Neural cell (in vitro differentiated cells): ENCODE results near the gene NUDT4. TPM values are rescaled to one million over a fixed set of nuclear protein-coding genes. Genes with fewer than 3 reads are reported as not detected.

Source experiments
- H2AFZ ChIP-seq: fragments of 200-600, 300-800 bp; sonication (generic), shearing (Covaris generic); 2 replicates; pipeline ENCODE4 v1.6.0; 2014; ENCODE audit warnings: low read depth, mild to moderate bottlenecking, antibody characterized with exemption, low read length, moderate library complexity
- H3F3A ChIP-seq: fragments of 200-600 bp; shearing (Covaris generic); 2 replicates; pipeline ENCODE4 v1.6.1; 2016; ENCODE audit warnings: mild to moderate bottlenecking, moderate library complexity, mixed read lengths, antibody characterized with exemption, low read length; ENCODE audit not compliant: insufficient read depth, poor library complexity, severe bottlenecking
- H3K27ac ChIP-seq: fragments of 200-600, 300-800 bp; sonication (generic), shearing (Covaris generic); 2 replicates; pipeline ENCODE4 v1.5.1; 2014; ENCODE audit warnings: mild to moderate bottlenecking, low read length, moderate library complexity
- H3K27me3 ChIP-seq: fragments of 300-800, 200-600 bp; sonication (generic), shearing (Covaris generic); 2 replicates; pipeline ENCODE4 v1.6.0; 2014; ENCODE audit warnings: mild to moderate bottlenecking, low read depth, low read length, moderate library complexity; ENCODE audit not compliant: insufficient read depth
- H3K36me3 ChIP-seq: fragments of 300-800, 200-600 bp; sonication (generic), shearing (Covaris generic); 2 replicates; pipeline ENCODE4 v1.5.1; 2014; ENCODE audit warnings: mild to moderate bottlenecking, antibody characterized with exemption, low read length, moderate library complexity; ENCODE audit not compliant: insufficient read depth
- H3K4me2 ChIP-seq: fragments of 300-800, 200-600 bp; sonication (generic), shearing (Covaris generic); 2 replicates; pipeline ENCODE4 v1.6.0; 2014; ENCODE audit warnings: mild to moderate bottlenecking, low read length
- H3K4me3 ChIP-seq: fragments of 300-800, 200-600 bp; sonication (generic), shearing (Covaris generic); 2 replicates; pipeline ENCODE4 v1.5.1; 2014; ENCODE audit warnings: mild to moderate bottlenecking, low read length, moderate library complexity
- H3K79me2 ChIP-seq: fragments of 200-600 bp; shearing (Covaris generic); replicated peaks from 2 replicates; pipeline ENCODE4 v1.6.0; 2014; ENCODE audit warnings: mild to moderate bottlenecking, low read length, moderate library complexity; ENCODE audit not compliant: insufficient read depth
- H3K9ac ChIP-seq: fragments of 300-800, 200-600 bp; sonication (generic), shearing (Covaris generic); 2 replicates; pipeline ENCODE4 v1.6.1; 2016; ENCODE audit warnings: mild to moderate bottlenecking, low read length, mixed read lengths
- H3K9me2 ChIP-seq: fragments of 200-600 bp; shearing (Covaris generic); 2 replicates; pipeline ENCODE4 v1.6.1; 2016; ENCODE audit warnings: mild to moderate bottlenecking, low read length, mixed read lengths; ENCODE audit not compliant: insufficient read depth
- H3K9me3 ChIP-seq: fragments of 200-600, 300-800 bp; sonication (generic), shearing (Covaris generic); 2 replicates; pipeline ENCODE4 v1.6.1; 2016; ENCODE audit warnings: mild to moderate bottlenecking, mixed run types, low read length, moderate library complexity, mixed read lengths
- H4K20me1 ChIP-seq: fragments of 200-600 bp; shearing (Covaris generic); 2 replicates; pipeline ENCODE4 v1.6.1; 2016; ENCODE audit warnings: mild to moderate bottlenecking, mixed run types; ENCODE audit not compliant: insufficient read depth
- EP300 ChIP-seq: fragments of 450-650 bp; conservative IDR thresholded peaks from 2 replicates; pipeline ENCODE4 v1.6.1; 2014; ENCODE audit warnings: antibody characterized with exemption, mild to moderate bottlenecking, moderate library complexity; ENCODE audit not compliant: poor library complexity, severe bottlenecking
- EZH2 ChIP-seq: fragments of 200-600, 300-800 bp; shearing (Covaris generic), sonication (generic); IDR thresholded peaks from 2 replicates; pipeline ENCODE4 v1.6.1; 2014; ENCODE audit warnings: antibody characterized with exemption, low read length, borderline replicate concordance, mild to moderate bottlenecking; ENCODE audit not compliant: insufficient read depth, poor library complexity, severe bottlenecking
- MXI1 ChIP-seq: fragments of 450-650 bp; conservative IDR thresholded peaks from 2 replicates; pipeline ENCODE4 v1.6.1; 2014; ENCODE audit warnings: antibody characterized with exemption, mild to moderate bottlenecking; ENCODE audit not compliant: poor library complexity, severe bottlenecking
- POLR2AphosphoS5 ChIP-seq: IDR thresholded peaks from 2 replicates; pipeline ENCODE4 v1.6.1; 2012
- RAD21 ChIP-seq: fragments of 450-650 bp; conservative IDR thresholded peaks from 2 replicates; pipeline ENCODE4 v1.6.1; 2014; ENCODE audit warnings: antibody characterized with exemption, mild to moderate bottlenecking, moderate library complexity
- SMC3 ChIP-seq: fragments of 450-650 bp; conservative IDR thresholded peaks from 2 replicates; pipeline ENCODE4 v1.6.1; 2014; ENCODE audit warnings: antibody characterized with exemption, mild to moderate bottlenecking, moderate library complexity; ENCODE audit not compliant: poor library complexity
- TAF1 ChIP-seq: IDR thresholded peaks from 2 replicates; pipeline ENCODE4 v1.6.1; 2012; ENCODE audit warnings: low read depth
- polyA plus RNA-seq: library from polyadenylated mRNA; depleted of rRNA; stranded (reverse); fragments of >200 nt; gene quantifications from 2 replicates; pipeline ENCODE4 v1.2.3, GENCODE V29; 2014
- TF ChIP-seq, protein P1 (sequence below): fragments of 450-650 bp; IDR thresholded peaks from 2 replicates; pipeline ENCODE4 v1.5.1; 2014; ENCODE audit warnings: antibody characterized with exemption, mild to moderate bottlenecking, moderate library complexity; ENCODE audit not compliant: poor library complexity, severe bottlenecking
- TF ChIP-seq, protein P2 (sequence below): IDR thresholded peaks from 2 replicates; pipeline ENCODE4 v1.6.1; 2012; ENCODE audit warnings: borderline replicate concordance

The NUDT4 gene
- polyA plus RNA-seq, 1 donor from 2014 or later: 39.9 TPM

DNA sequence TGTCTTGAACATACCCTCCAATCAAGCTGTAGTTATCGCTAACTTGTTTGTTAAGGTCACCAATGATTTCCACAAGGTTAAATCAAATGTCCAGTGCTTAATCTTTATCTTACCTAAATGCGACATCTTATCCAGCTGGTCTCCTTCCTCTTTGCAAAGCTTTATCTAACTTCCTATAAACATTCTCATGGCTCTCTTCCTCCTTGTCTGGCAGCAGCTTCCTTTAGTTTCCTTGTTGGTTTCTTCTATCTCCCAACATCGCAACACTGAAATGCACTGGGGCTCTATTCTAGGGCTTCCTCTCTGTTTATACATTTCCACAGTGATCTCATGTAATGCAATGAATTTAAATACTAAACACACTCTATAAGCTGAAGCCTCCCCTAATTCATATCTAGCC is 35.3 kb downstream of the NUDT4 start:
- peaks cover 55% of the 10 kb centered on the region for H3K79me2 ChIP-seq
- no peaks in the 10 kb centered on the region for H4K20me1 ChIP-seq
- TF ChIP-seq EZH2 (no peak), SMC3 (no peak), TAF1 (no peak), EP300 (no peak), MXI1 (no peak), RAD21 (no peak), POLR2AphosphoS5 (no peak)
- TF ChIP-seq, protein P1, sequence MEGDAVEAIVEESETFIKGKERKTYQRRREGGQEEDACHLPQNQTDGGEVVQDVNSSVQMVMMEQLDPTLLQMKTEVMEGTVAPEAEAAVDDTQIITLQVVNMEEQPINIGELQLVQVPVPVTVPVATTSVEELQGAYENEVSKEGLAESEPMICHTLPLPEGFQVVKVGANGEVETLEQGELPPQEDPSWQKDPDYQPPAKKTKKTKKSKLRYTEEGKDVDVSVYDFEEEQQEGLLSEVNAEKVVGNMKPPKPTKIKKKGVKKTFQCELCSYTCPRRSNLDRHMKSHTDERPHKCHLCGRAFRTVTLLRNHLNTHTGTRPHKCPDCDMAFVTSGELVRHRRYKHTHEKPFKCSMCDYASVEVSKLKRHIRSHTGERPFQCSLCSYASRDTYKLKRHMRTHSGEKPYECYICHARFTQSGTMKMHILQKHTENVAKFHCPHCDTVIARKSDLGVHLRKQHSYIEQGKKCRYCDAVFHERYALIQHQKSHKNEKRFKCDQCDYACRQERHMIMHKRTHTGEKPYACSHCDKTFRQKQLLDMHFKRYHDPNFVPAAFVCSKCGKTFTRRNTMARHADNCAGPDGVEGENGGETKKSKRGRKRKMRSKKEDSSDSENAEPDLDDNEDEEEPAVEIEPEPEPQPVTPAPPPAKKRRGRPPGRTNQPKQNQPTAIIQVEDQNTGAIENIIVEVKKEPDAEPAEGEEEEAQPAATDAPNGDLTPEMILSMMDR: no peak
- TF ChIP-seq, protein P2, sequence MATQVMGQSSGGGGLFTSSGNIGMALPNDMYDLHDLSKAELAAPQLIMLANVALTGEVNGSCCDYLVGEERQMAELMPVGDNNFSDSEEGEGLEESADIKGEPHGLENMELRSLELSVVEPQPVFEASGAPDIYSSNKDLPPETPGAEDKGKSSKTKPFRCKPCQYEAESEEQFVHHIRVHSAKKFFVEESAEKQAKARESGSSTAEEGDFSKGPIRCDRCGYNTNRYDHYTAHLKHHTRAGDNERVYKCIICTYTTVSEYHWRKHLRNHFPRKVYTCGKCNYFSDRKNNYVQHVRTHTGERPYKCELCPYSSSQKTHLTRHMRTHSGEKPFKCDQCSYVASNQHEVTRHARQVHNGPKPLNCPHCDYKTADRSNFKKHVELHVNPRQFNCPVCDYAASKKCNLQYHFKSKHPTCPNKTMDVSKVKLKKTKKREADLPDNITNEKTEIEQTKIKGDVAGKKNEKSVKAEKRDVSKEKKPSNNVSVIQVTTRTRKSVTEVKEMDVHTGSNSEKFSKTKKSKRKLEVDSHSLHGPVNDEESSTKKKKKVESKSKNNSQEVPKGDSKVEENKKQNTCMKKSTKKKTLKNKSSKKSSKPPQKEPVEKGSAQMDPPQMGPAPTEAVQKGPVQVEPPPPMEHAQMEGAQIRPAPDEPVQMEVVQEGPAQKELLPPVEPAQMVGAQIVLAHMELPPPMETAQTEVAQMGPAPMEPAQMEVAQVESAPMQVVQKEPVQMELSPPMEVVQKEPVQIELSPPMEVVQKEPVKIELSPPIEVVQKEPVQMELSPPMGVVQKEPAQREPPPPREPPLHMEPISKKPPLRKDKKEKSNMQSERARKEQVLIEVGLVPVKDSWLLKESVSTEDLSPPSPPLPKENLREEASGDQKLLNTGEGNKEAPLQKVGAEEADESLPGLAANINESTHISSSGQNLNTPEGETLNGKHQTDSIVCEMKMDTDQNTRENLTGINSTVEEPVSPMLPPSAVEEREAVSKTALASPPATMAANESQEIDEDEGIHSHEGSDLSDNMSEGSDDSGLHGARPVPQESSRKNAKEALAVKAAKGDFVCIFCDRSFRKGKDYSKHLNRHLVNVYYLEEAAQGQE: no peak
- no peak overlapping the region for H3K4me2 ChIP-seq
- no peaks in the 10 kb centered on the region for H3F3A ChIP-seq
- H3K9me2 ChIP-seq: no peaks in the 10 kb centered on the region
- no peak overlapping the region for H2AFZ ChIP-seq
- H3K36me3 ChIP-seq: no peaks in the 10 kb centered on the region
- H3K27me3 ChIP-seq: no peaks in the 10 kb centered on the region
- no peaks in the 10 kb centered on the region for H3K9me3 ChIP-seq
- H3K9ac ChIP-seq: no peak overlapping the region
- H3K27ac ChIP-seq: no peak overlapping the region
- H3K4me3 ChIP-seq: no peak overlapping the region

DNA sequence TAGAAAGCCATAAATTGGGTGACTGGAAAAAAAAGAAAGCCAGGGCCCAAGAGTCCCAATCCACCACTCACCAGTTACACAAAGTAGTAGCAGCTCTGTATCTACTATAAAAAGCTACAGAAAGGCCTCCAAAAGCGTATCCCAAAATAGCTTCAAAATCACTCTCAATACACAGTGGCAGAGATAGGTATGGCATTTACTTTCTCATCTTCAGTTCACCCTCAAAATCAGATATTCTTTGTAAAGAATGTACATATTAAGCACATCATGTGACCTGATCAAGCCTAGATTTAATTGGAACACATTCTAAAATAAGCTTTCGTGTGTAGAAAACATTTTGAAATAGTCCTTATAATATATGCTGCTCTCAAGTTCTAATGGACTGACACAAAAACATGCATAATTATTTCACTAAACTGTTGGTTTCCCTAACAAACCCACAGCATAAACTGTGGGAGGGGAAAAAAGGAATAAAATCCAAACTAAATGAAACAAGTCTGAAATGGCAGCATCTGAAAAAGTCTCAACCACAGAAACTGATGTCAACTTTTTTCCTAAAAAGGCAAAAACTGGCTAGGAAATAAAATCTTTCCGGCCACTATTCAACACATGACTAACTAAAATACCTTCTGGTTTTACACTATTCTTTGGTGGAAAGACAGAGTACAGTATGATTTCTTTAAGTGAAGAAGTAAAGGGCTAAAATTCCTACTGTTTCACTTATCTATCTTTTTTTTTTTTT is 38.2 kb downstream of the NUDT4 start:
- Histone ChIP-seq H3K4me3 (no peak overlapping the region), H4K20me1 (no peaks in the 10 kb centered on the region), H3F3A (no peaks in the 10 kb centered on the region), H3K79me2 (peaks cover 61% of the 10 kb centered on the region), H3K27me3 (no peaks in the 10 kb centered on the region), H2AFZ (no peak overlapping the region), H3K4me2 (no peak overlapping the region), H3K9me2 (no peaks in the 10 kb centered on the region), H3K36me3 (no peaks in the 10 kb centered on the region), H3K27ac (no peak overlapping the region), H3K9me3 (no peaks in the 10 kb centered on the region), H3K9ac (no peak overlapping the region)
- TF ChIP-seq EZH2 (no peak), EP300 (no peak), RAD21 (no peak), MXI1 (no peak), TAF1 (no peak)
- TF ChIP-seq, protein P1: no peak
- TF ChIP-seq, protein P2: no peak
